Measurements from ENCODE around the gene TP73.

TP73 gene

GRCh38 chr1:3657578-3658230 is 5.4 kb downstream of the TP73 start:
- no peak overlapping the region for H3K4me3 ChIP-seq (ENCODE audit: insufficient read length, low read depth)
- no peak for DNase-seq (ENCODE audit: low read depth, low spot score)
- no peaks in the 10 kb centered on the region for H3K4me1 ChIP-seq (ENCODE audit: insufficient read depth, insufficient read length)
- no peaks in the 10 kb centered on the region for H3K9me3 ChIP-seq (ENCODE audit: insufficient read depth, low read length)
- H3K9ac ChIP-seq (ENCODE audit: insufficient read length, low read depth): no peak overlapping the region
- TF ChIP-seq YY1 (IDR thresholded peaks at IDR 0.05; ENCODE audit: insufficient read depth, insufficient read length): no peak
- TF ChIP-seq SUZ12 (IDR thresholded peaks at IDR 0.05; ENCODE audit: extremely low read depth, insufficient read depth, insufficient read length): no peak
- TF ChIP-seq ZNF274 (IDR thresholded peaks at IDR 0.05; ENCODE audit: low read depth, low read length): no peak
- no peaks in the 10 kb centered on the region for H3K36me3 ChIP-seq (ENCODE audit: insufficient read depth, insufficient read length, low read length)
- H3K27me3 ChIP-seq (ENCODE audit: insufficient read depth, insufficient read length): peaks cover 49% of the 10 kb centered on the region

DNA sequence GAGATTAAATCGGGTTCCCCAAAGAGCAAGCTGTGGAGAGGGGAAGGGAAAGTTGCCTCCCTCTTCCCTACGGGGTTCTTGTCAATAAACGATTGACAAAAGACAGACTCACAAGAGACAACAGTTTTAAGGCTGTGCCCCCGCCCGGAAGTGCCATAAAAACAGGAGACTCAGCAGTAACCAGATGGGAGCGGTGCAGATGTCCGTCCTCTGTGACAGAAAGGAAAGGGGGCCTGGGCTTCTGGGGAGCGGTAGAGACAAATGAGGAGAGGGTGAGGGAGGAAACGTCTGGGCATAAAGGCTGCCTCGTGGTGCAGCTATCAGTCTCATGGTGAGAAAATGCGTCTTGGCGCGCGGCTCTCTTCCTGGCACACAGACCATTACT is 5.9 kb downstream of the TP73 start:
- Histone ChIP-seq H3K9me3 (ENCODE audit: insufficient read depth, low read length) (no peaks in the 10 kb centered on the region), H3K27me3 (ENCODE audit: insufficient read depth, insufficient read length) (peaks cover 44% of the 10 kb centered on the region), H3K9ac (ENCODE audit: insufficient read length, low read depth) (no peak overlapping the region), H3K36me3 (ENCODE audit: insufficient read depth, insufficient read length, low read length) (no peaks in the 10 kb centered on the region), H3K4me1 (ENCODE audit: insufficient read depth, insufficient read length) (no peaks in the 10 kb centered on the region), H3K4me3 (ENCODE audit: insufficient read length, low read depth) (no peak overlapping the region)
- no peak for DNase-seq (ENCODE audit: low read depth, low spot score)
- TF ChIP-seq ZNF274 (IDR thresholded peaks at IDR 0.05; ENCODE audit: low read depth, low read length) (no peak), YY1 (IDR thresholded peaks at IDR 0.05; ENCODE audit: insufficient read depth, insufficient read length) (no peak)

DNA sequence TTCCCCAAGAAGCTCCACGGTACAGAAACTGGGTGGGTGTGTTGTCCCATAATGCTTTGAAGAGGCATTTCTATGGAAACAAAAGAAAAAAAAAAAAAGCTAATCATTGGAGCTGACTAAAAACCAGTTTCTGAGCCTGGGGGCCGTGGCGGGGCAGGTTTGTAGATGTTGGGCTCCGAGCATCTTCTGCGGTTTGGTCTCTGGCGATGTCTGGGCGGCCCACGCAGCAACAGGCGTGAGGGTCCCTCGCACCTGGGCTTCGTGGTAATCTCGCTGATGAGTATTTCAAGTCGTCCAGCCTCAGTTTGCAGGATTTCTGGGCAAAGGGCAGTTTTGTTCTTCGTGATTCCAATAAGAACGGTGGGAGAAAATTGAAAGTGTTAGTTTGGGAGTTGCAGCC is 6.8 kb downstream of the TP73 start:
- H3K27me3 ChIP-seq (ENCODE audit: insufficient read depth, insufficient read length): peaks cover 35% of the 10 kb centered on the region
- no peak for DNase-seq (ENCODE audit: low read depth, low spot score)
- H3K4me1 ChIP-seq (ENCODE audit: insufficient read depth, insufficient read length): no peaks in the 10 kb centered on the region
- no peak overlapping the region for H3K9ac ChIP-seq (ENCODE audit: insufficient read length, low read depth)
- no peaks in the 10 kb centered on the region for H3K36me3 ChIP-seq (ENCODE audit: insufficient read depth, insufficient read length, low read length)
- TF ChIP-seq YY1 (IDR thresholded peaks at IDR 0.05; ENCODE audit: insufficient read depth, insufficient read length) (no peak), ZNF274 (IDR thresholded peaks at IDR 0.05; ENCODE audit: low read depth, low read length) (no peak), SUZ12 (IDR thresholded peaks at IDR 0.05; ENCODE audit: extremely low read depth, insufficient read depth, insufficient read length) (no peak)
- H3K4me3 ChIP-seq (ENCODE audit: insufficient read length, low read depth): no peak overlapping the region
- no peaks in the 10 kb centered on the region for H3K9me3 ChIP-seq (ENCODE audit: insufficient read depth, low read length)

DNA sequence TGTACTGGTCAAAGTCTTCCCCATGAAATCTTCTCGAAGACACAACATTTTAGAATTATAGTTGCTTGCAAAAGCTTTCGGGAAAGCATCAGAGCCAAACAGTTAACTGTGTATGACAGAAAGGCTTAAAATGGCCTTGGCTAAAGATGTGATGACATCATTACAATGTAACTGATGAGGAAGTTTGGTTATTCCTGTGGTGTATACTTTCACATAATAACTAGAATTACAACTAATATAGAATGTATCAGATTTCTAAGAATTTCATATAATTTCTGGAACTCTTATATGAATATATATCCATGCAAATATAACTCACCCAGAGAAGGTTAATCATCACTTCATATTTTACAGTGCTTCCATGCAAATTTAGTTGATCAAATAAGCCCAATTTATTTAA is 8.4 kb downstream of the TP73 start:
- no peak overlapping the region for H3K4me3 ChIP-seq (ENCODE audit: insufficient read length, low read depth)
- no peaks in the 10 kb centered on the region for H3K9me3 ChIP-seq (ENCODE audit: insufficient read depth, low read length)
- H3K36me3 ChIP-seq (ENCODE audit: insufficient read depth, insufficient read length, low read length): no peaks in the 10 kb centered on the region
- no peak for DNase-seq (ENCODE audit: low read depth, low spot score)
- H3K9ac ChIP-seq (ENCODE audit: insufficient read length, low read depth): no peak overlapping the region
- TF ChIP-seq ZNF274 (IDR thresholded peaks at IDR 0.05; ENCODE audit: low read depth, low read length): no peak
- TF ChIP-seq SUZ12 (IDR thresholded peaks at IDR 0.05; ENCODE audit: extremely low read depth, insufficient read depth, insufficient read length): no peak
- TF ChIP-seq YY1 (IDR thresholded peaks at IDR 0.05; ENCODE audit: insufficient read depth, insufficient read length): no peak
- H3K4me1 ChIP-seq (ENCODE audit: insufficient read depth, insufficient read length): no peaks in the 10 kb centered on the region
- peaks cover 19% of the 10 kb centered on the region for H3K27me3 ChIP-seq (ENCODE audit: insufficient read depth, insufficient read length)

DNA sequence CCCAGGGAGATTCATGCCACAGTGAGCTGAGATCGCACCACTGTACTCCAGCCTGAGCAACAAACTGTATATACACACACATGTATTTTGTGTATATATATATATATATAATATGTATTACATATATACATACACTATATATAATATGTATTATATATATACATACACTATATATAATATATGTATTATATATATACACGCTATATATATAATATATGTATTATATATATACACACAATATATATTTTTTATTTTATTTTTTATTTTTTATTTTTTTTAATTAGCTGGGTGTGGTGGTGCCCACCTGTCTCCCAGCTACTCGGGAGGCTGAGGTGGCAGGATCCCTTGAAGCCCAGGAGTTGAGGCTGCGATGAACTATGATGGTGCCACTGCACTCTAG is 9.3 kb downstream of the TP73 start:
- Histone ChIP-seq H3K4me1 (ENCODE audit: insufficient read depth, insufficient read length) (peaks cover 2% of the 10 kb centered on the region), H3K4me3 (ENCODE audit: insufficient read length, low read depth) (no peak overlapping the region), H3K9me3 (ENCODE audit: insufficient read depth, low read length) (no peaks in the 10 kb centered on the region), H3K36me3 (ENCODE audit: insufficient read depth, insufficient read length, low read length) (no peaks in the 10 kb centered on the region), H3K9ac (ENCODE audit: insufficient read length, low read depth) (no peak overlapping the region), H3K27me3 (ENCODE audit: insufficient read depth, insufficient read length) (peaks cover 13% of the 10 kb centered on the region)
- no peak for DNase-seq (ENCODE audit: low read depth, low spot score)
- TF ChIP-seq SUZ12 (IDR thresholded peaks at IDR 0.05; ENCODE audit: extremely low read depth, insufficient read depth, insufficient read length): no peak
- TF ChIP-seq ZNF274 (IDR thresholded peaks at IDR 0.05; ENCODE audit: low read depth, low read length): no peak
- TF ChIP-seq YY1 (IDR thresholded peaks at IDR 0.05; ENCODE audit: insufficient read depth, insufficient read length): no peak

GRCh38 chr1:3662080-3662671 is 9.9 kb downstream of the TP73 start:
- TF ChIP-seq ZNF274 (IDR thresholded peaks at IDR 0.05; ENCODE audit: low read depth, low read length) (no peak), SUZ12 (IDR thresholded peaks at IDR 0.05; ENCODE audit: extremely low read depth, insufficient read depth, insufficient read length) (no peak), YY1 (IDR thresholded peaks at IDR 0.05; ENCODE audit: insufficient read depth, insufficient read length) (no peak)
- no peaks in the 10 kb centered on the region for H3K9me3 ChIP-seq (ENCODE audit: insufficient read depth, low read length)
- DNase-seq (ENCODE audit: low read depth, low spot score): no peak
- H3K4me3 ChIP-seq (ENCODE audit: insufficient read length, low read depth): no peak overlapping the region
- no peaks in the 10 kb centered on the region for H3K36me3 ChIP-seq (ENCODE audit: insufficient read depth, insufficient read length, low read length)
- H3K9ac ChIP-seq (ENCODE audit: insufficient read length, low read depth): no peak overlapping the region
- H3K27me3 ChIP-seq (ENCODE audit: insufficient read depth, insufficient read length): peaks cover 13% of the 10 kb centered on the region
- peaks cover 2% of the 10 kb centered on the region for H3K4me1 ChIP-seq (ENCODE audit: insufficient read depth, insufficient read length)

DNA sequence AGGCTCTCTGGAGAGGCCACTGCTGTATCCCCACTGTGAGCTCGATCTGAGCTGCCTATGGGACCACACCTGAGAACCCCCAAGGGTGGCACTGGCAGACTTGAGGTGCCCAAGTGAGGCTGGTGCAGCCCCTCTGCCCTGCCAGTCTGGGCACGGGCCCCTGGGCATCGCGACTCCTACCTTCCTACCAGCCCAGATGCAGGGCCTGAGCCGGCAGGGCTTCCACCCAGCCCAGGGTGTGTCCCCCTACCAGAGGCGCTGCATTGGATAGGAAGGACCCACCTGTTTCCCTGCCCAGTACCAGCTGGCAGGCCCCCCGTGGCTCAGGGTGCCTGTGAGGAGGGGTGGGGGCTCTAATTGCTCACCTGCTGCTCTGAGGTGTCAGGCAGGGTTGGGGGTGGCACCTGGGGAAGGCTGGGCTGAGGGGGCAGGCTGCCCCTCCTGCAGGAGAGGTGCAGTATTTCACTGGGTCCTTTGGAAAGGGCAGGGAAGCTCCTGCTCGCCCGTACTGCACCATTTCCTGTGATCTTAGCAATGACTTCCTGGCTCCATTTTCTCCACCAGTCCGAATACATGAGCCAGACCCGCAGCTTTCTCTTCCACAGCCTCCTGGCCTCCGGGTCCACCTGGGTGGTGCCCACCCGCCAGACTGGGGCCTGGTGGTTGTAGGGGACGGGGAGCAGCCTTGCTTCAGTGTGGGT is 11.8 kb downstream of the TP73 start:
- Histone ChIP-seq H3K36me3 (ENCODE audit: insufficient read depth, insufficient read length, low read length) (no peaks in the 10 kb centered on the region), H3K9me3 (ENCODE audit: insufficient read depth, low read length) (no peaks in the 10 kb centered on the region), H3K4me3 (ENCODE audit: insufficient read length, low read depth) (no peak overlapping the region), H3K27me3 (ENCODE audit: insufficient read depth, insufficient read length) (peaks cover 20% of the 10 kb centered on the region), H3K9ac (ENCODE audit: insufficient read length, low read depth) (no peak overlapping the region), H3K4me1 (ENCODE audit: insufficient read depth, insufficient read length) (peaks cover 9% of the 10 kb centered on the region)
- no peak for DNase-seq (ENCODE audit: low read depth, low spot score)
- no peak for TF ChIP-seq SUZ12 (IDR thresholded peaks at IDR 0.05; ENCODE audit: extremely low read depth, insufficient read depth, insufficient read length)
- TF ChIP-seq ZNF274 (IDR thresholded peaks at IDR 0.05; ENCODE audit: low read depth, low read length): no peak
- no peak for TF ChIP-seq YY1 (IDR thresholded peaks at IDR 0.05; ENCODE audit: insufficient read depth, insufficient read length)
